Measurements from ENCODE around the gene SYVN1.
"Not testable (repeated sequence)": the region's sequence is repeated elsewhere in the genome, so short reads cannot be mapped to it uniquely, and the experiment has no call there.

SYVN1 gene

GRCh38 chr11:65134240-65134951 lies at the start of gene SYVN1:
Gene SYVN1 (minus strand): TSS chr11:65134519. CDS start chr11:65133601, 918 bp downstream.
- peak; percentile 88 for DNase-seq (ENCODE audit: low read depth)

- DNase-seq (ENCODE audit: low read depth), result no peak
These were observed 49.0 kb upstream of the SYVN1 start for GRCh38 chr11:65183201-65183891.

GRCh38 chr11:65182258-65183170 lies 48.2 kb upstream of the SYVN1 start:
- DNase-seq (ENCODE audit: low read depth), result no peak

DNA sequence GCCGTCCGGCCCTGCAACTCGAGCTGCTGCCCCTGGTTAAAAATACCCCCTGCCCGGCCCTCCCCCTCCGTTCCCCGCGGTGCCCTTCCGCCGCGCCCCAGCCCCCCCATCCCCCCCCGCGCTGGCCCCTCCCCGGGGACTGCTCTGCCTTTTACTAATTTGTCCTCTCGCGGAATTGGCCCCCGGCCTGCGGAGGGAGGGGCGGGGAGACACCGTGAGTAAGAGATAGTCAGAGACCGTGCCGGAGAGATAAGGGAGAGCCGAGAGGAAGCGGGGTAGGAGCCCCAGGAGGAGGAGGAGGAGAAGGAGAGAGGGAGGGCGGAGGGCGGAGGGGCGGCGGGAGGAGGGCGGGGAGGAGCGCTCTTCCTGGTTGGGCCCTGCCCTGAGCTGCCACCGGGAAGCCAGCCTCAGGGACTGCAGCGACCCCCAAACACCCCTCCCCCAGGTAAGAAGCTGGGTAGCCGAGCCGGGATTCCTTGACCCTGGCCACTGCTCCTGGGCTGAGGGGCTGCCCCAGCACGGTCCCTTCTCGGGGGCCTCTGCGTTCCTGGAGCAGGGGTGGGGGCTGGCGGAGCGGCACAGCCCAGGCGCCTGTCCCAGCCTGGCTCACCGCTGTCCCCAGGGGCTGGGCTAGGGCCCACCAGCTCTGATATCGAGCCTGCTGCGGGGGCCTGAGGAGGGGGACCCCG lies 47.4 kb upstream of the SYVN1 start, which contains the start of gene CAPN1:
TSS of gene CAPN1 (plus strand) at position 360 of the 689 bp plus-strand sequence. CDS start 774 bp downstream, outside the sequence.
- DNase-seq (ENCODE audit: low read depth), result peak; percentile 74

GRCh38 chr11:65180877-65181568 lies 46.7 kb upstream of the SYVN1 start:
- DNase-seq (ENCODE audit: low read depth), result peak; percentile 68

DNA sequence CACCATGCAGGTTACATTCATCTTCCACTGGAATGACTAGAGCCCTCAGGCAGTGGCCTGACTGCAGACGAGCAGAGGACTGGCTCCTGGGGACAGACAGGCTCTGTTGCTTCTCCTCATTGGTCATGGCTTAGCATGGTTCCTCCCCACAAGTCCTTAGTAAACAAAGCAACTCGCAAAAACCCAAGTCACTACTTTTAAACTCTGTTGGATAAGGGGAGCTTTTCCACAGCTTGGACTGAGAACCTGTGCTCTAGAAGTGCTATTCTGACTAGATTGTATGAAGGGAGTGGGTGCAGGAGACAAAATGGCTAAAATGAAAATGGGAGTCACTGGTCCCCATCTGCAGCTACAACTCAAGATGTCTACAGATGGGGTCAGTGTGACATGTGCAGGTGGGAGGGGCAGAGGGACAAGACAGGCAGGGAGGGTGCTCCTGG lies 40.3 kb upstream of the SYVN1 start:
- not testable (repeated sequence) for DNase-seq (ENCODE audit: low read depth)

DNA sequence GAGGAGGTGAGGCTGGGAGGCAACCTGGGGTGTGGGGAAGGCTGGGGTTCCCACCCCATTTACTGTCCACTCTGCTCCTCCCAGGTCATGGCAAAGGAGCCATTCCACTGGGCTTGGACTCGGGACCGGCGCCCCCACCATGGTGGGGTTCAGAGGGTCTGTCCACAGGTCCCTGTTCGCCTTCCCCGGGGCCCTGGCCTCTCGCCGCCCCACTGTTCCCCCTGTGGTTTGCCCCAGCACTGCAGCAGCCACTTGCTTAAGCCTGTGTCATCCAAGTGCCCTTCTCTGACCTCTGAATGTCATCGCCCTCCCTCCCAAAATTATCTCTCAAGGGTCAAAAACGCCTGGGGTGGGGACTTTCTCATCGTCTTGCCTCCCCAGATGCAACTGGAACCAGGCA lies 38.3 kb upstream of the SYVN1 start:
- DNase-seq (ENCODE audit: low read depth), result no peak

- no peak for DNase-seq (ENCODE audit: low read depth)
These were observed 35.8 kb upstream of the SYVN1 start, which contains the start of gene SPDYC for GRCh38 chr11:65170058-65170534. Gene SPDYC (plus strand): TSS chr11:65170233. CDS start chr11:65171358, 1,125 bp downstream.

DNA sequence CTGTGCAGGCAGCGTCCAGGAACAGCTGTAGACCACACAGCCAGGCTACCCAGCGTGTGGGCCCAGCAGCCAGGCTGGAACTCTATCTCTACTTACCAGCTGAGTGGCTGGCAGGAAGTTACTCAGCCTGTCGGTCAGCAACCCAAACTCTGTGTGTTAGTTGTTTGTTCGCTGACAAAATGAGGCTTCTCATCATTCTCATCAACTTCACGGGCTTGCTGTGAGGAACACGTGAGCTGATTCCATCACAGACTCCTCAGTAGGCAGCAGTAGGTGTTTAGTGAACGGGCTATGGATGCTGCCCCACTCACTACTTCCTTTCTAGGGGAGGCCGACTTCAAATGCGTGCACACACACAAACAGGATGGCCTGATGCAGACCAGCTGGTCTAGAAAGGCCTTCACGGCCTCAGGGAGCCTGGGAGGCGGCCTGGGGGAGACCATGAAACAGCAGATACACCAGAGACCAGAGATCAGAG lies 34.9 kb upstream of the SYVN1 start:
- no peak for DNase-seq (ENCODE audit: low read depth)

- no peak for DNase-seq (ENCODE audit: low read depth)
These were observed 33.3 kb upstream of the SYVN1 start for GRCh38 chr11:65167656-65168055.

GRCh38 chr11:65166893-65167292 lies 32.6 kb upstream of the SYVN1 start:
- no peak for DNase-seq (ENCODE audit: low read depth)

DNA sequence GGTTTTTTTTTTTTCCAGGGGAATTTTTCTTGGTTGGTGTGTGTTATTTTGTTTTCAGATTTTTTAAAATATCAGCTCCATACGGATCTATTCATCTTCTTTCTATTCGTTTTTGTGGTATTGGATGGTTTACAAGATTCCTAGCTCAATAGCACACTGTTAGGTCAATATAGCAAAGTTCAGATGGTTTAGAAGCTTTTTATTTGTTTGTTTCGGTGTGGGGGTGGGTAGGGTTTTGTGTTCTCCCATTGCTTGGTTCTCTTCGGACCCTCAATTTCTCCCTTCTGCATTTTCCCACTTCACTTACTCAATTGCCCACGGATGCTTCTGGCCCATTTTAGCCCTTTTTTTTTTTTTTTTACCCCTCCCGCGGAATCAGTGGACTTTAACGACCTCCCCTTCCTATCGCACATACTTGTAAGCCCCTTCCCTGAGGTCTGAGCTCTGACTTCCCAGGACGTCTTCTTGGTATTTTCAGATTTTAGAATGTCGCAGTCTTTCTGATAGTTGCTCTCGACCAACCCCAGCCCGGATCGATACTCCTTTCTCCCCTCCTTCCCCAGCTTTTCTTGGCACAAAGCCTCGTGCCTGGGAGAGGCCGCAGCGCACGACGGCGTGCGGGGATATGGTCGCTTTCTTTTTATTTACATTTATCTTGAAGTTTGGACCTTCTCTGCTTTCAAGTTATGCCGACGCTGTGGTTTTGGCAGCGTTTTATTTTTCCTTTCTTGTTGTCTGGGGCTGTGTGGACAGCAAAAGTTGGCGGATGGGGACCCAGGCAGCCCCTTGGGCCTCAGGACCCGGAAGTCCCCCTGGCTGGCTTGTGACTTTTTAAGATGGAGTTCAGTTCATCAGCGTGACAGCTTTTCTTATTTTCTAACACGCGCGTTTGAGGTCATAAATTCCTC lies 31.3 kb upstream of the SYVN1 start:
- no peak for DNase-seq (ENCODE audit: low read depth)

DNA sequence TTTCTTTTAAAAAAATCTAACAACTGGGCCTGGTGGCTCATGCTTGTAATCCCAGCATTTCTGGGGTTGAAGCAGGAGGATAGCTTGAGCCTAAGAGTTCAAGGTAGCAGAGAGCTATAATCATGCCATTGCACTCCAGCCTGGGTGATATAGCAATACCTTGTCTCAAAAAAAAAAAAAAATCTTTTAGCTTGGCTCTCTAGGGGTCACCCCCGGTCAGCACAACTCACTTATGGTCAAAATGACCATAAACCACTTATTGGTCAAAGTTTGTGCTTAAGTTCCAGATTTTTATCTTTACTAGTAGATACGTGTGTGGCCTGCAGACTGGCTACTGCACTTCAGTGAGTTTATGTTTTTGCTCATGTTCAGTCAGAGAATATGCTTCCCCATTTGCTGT lies 29.4 kb upstream of the SYVN1 start:
- DNase-seq (ENCODE audit: low read depth), result no peak

DNA sequence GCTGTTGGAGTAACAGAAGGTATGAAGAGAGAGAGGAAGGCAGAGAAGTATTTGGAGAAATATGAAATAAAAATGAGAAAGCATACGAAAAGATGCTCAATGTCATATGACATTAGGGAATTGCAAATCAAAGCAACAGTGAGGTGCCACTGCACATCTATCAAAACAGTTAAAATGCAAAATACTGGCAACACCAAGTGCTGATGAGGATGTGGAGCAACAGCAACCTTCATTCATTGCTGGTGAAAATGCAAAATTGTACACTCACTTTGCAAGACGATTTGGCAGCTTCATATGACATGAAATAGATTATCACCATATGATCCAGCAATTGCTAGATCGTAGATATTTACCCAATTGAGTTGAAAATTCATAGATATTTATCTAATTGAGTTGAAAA lies 26.3 kb upstream of the SYVN1 start:
- no peak for DNase-seq (ENCODE audit: low read depth)

DNA sequence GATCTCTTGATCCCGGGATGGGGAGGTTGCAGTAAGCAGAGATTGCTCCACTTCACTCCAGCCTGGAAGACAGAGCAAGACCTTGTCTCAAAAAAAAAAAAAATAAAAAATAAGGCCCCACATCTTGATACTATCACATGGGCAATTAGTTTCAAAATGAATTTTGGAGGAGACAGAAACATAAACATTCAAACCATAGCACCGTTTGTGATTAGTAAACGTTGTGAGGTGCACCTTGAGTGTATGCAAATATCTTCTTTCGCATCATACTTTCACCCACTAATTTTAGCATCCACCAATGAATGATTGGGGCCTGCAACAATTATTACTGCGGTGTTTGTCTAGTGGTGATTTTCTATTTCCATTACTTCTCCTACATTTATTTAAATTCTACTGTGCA lies 24.7 kb upstream of the SYVN1 start:
- DNase-seq (ENCODE audit: low read depth), result no peak

- DNase-seq (ENCODE audit: low read depth), result no peak
These were observed 23.0 kb upstream of the SYVN1 start for GRCh38 chr11:65157336-65157735.

DNA sequence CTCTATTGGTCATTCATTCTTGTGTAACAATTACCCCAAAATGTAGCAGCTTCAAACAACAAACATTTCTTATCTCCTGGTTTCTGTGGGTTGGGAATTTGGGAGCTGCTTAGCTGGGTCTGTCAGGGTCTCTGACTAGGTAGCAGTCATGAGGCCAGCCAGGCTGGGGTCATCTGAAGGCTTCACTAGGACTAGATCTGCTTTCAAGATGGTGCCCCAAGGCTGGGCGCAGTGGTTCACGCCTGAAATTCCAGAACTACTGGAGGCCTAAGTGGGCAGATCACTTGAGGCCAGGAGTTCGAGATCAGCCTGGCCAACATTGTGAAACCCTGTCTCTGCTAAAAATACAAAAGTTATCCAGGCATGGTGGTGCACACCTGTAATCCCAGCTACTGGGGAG lies 22.6 kb upstream of the SYVN1 start:
- DNase-seq (ENCODE audit: low read depth), result no peak

DNA sequence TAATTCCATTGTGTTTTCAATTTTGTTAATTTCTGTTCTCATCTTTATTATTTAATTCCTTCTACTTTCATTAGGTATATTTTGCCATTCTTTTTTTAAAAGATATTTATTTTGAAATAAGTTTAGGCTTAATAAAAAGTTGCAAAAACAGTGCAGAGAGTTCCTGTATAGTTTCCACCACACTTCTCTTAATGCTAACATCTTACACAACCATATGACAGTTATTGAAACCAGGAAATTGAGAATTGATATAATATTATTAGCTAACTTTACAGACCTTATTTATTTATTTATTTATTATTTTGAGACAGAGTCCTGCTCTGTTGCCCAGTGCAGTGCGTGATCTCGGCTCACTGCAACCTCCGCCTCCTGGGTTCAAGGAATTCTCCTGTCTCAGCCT lies 21.9 kb upstream of the SYVN1 start:
- DNase-seq (ENCODE audit: low read depth), result no peak

- DNase-seq (ENCODE audit: low read depth), result no peak
These were observed 17.8 kb upstream of the SYVN1 start for GRCh38 chr11:65152122-65152521.
